Adrenal gland (tissue), 12 donors: ENCODE results near the gene NOXA1. TPM values are rescaled to one million over a fixed set of nuclear protein-coding genes. Genes with fewer than 3 reads are reported as not detected.

Experiments used
- DNase-seq, 7 donors: peaks; one replicate each; pipeline ENCODE4 v3.0.0-alpha.2; 2019 to 2020
- H3K27ac ChIP-seq, 5 donors: fragments of 200-600 bp; sonication (generic) in 4 of 5; 1 replicate in 3 of 5; 2 replicates in 2 of 5; pipeline versions ENCODE4 v1.5.1 to v1.8.0; 2016 to 2020; ENCODE audit warnings: mild to moderate bottlenecking in 1 of 5
- H3K27me3 ChIP-seq: fragments of 200-600 bp; 2 replicates; pipeline ENCODE4 v1.8.0; 2021
- H3K36me3 ChIP-seq, 2 donors: fragments of 200-600 bp; replicated peaks in 1 of 2; 1 replicate in 1 of 2; 2 replicates in 1 of 2; pipeline versions ENCODE4 v1.5.1 to v1.8.0; 2018 to 2022
- H3K4me1 ChIP-seq, 2 donors: fragments of 200-600 bp; replicated peaks in 1 of 2; 1 replicate in 1 of 2; 2 replicates in 1 of 2; pipeline versions ENCODE4 v1.5.1 to v1.8.0; 2018 to 2021
- H3K4me3 ChIP-seq, 4 donors: fragments of 200-600 bp; sonication (generic) in 3 of 4; one replicate each; pipeline ENCODE4 v1.5.1; 2016 to 2018
- H3K9me3 ChIP-seq, 3 donors: fragments of 200-600 bp; sonication (generic) in 1 of 3; replicated peaks in 1 of 3; 1 replicate in 2 of 3; 2 replicates in 1 of 3; pipeline versions ENCODE4 v1.5.1 to v1.8.0; 2016 to 2021
- CTCF ChIP-seq, 6 experiments: fragments of 450-650 bp in 4 of 6; fragments of 200-600 bp in 2 of 6; sonication (generic) in 1 of 6; IDR thresholded peaks; 1 replicate in 5 of 6; 2 replicates in 1 of 6; pipeline versions ENCODE4 v1.5.1 to v1.8.0; 2016 to 2021; ENCODE audit warnings: antibody characterized with exemption in 6 of 6, mild to moderate bottlenecking in 2 of 6, moderate library complexity in 1 of 6
- POLR2A ChIP-seq, 2 donors: fragments of 450-650 bp; IDR thresholded peaks; one replicate each; pipeline ENCODE4 v1.6.1; 2017; ENCODE audit warnings: antibody characterized with exemption in 2 of 2, mild to moderate bottlenecking in 2 of 2, moderate library complexity in 1 of 2
- WGBS, 4 donors: extraction: QIAGEN DNeasy Blood & Tissue Kit in 2 of 4; methylation state at CpG; one replicate each; pipeline versions ENCODE4 v1.1.5 to v1.1.7; 2013 to 2017; 5-methylcytosine and 5-hydroxymethylcytosine counted together
- intact Hi-C, 2 donors: fragments of 100-400 bp; cut with DNase I; formaldehyde crosslinking; loops; one replicate each; pipeline versions ENCODE4 v1.14.1 to v1.15.0; 2022 to 2023
- polyA plus RNA-seq, 3 donors: library from polyadenylated mRNA; stranded (reverse); fragments of 200-250 nt in 2 of 3; fragments of 350-450 nt in 1 of 3; fragmentation: Illumina TruSeq in 1 of 3; extraction: RNeasy Lipid Tissue Mini Kit (QIAGEN cat#74804) in 1 of 3; gene quantifications; one replicate each; pipeline ENCODE4 v1.2.3, GENCODE V29; 2013 to 2014
- total RNA-seq, 9 donors: library from RNA; depleted of rRNA in 4 of 9; stranded (reverse); fragments of >200 nt in 4 of 9; fragments of 120-200 nt in 1 of 9; fragmentation: NEBNext Ultra II Directional in 1 of 9; extraction: Animal tissue kit (Norgen Biotek cat#: 25700) in 1 of 9; gene quantifications; one replicate each; pipeline versions ENCODE4 v1.1.0 to v1.2.4, GENCODE V29; 2013 to 2023
- donor health status: healthy with polysubstance abuse.
- donor health status: Bipolar disorder and iron deficiency.
- donor health status: DM: yes; HTN: yes; CAD: no.
- donor health status: DM: no; HTN: no; CAD: no.
- donor health status: DM: no; HTN: no; CAD: no.
- donor health status: DM: yes; HTN: yes; CAD: no.

NOXA1 gene
- total and polyA plus RNA-seq, 12 donors = 2.9 to 50.7 (median 9.4) TPM; not detected in 1

- no peak overlapping the region for H3K4me3 ChIP-seq
- DNase-seq = no peak
- no peaks in the 10 kb centered on the region for H3K27me3 ChIP-seq
- WGBS, 4 donors = 60 to 95% (median 94%) methylated on average over 1 to 16 of the region's 16 CpGs
- peaks cover 0 to 11% of the 10 kb centered on the region in 2 donors for H3K4me1 ChIP-seq
- H3K36me3 ChIP-seq = no peaks in the 10 kb centered on the region
- H3K27ac ChIP-seq = no peak overlapping the region
- intact Hi-C loops = no loop called here
- no peaks in the 10 kb centered on the region for H3K9me3 ChIP-seq
- TF ChIP-seq CTCF (IDR thresholded peaks at IDR 0.05) = no peak
- no peak for TF ChIP-seq POLR2A (IDR thresholded peaks at IDR 0.05)
Measured at GRCh38 chr9:137467161-137467581, 44.0 kb downstream of the NOXA1 start.

- H3K4me3 ChIP-seq = no peak overlapping the region
- peaks cover 0 to 11% of the 10 kb centered on the region in 2 donors for H3K4me1 ChIP-seq
- H3K36me3 ChIP-seq = no peaks in the 10 kb centered on the region
- 96 to 99% (median 98%) methylated on average over 4 to 7 of the region's 7 CpGs for WGBS, 4 donors
- H3K27ac ChIP-seq = no peak overlapping the region
- intact Hi-C loops = no loop called here
- DNase-seq = peak in 1 of 7 donors; percentile 14
- H3K9me3 ChIP-seq = no peaks in the 10 kb centered on the region
- TF ChIP-seq CTCF (IDR thresholded peaks at IDR 0.05) = no peak
- no peaks in the 10 kb centered on the region for H3K27me3 ChIP-seq
Measured at GRCh38 chr9:137467896-137468295, 44.7 kb downstream of the NOXA1 start.

GRCh38 chr9:137470785-137471184 is 47.6 kb downstream of the NOXA1 start:
- intact Hi-C loops = no loop called here
- TF ChIP-seq POLR2A (IDR thresholded peaks at IDR 0.05) (no peak), CTCF (IDR thresholded peaks at IDR 0.05) (no peak)
- H3K36me3 ChIP-seq = no peaks in the 10 kb centered on the region
- H3K9me3 ChIP-seq = peaks cover 0 to 4% (median 0%) of the 10 kb centered on the region in 3 donors
- peaks cover 0 to 3% of the 10 kb centered on the region in 2 donors for H3K4me1 ChIP-seq
- no peak overlapping the region for H3K27ac ChIP-seq
- no peak for DNase-seq
- WGBS, 4 donors = 70 to 81% (median 77%) methylated on average over 7 of the region's 7 CpGs
- H3K27me3 ChIP-seq = no peaks in the 10 kb centered on the region
- H3K4me3 ChIP-seq = no peak overlapping the region

- Histone ChIP-seq H3K36me3 (no peaks in the 10 kb centered on the region), H3K4me1 (no peaks in the 10 kb centered on the region), H3K27ac (no peak overlapping the region), H3K27me3 (no peaks in the 10 kb centered on the region), H3K9me3 (peaks cover 0 to 5% (median 0%) of the 10 kb centered on the region in 3 donors), H3K4me3 (no peak overlapping the region)
- intact Hi-C loops = no loop called here
- DNase-seq = no peak
- 95 to 97% (median 96%) methylated on average over 18 of the region's 18 CpGs for WGBS, 4 donors
- TF ChIP-seq POLR2A (IDR thresholded peaks at IDR 0.05) = no peak
Measured at GRCh38 chr9:137474271-137474670, 51.1 kb downstream of the NOXA1 start.

GRCh38 chr9:137475666-137476065 is 52.5 kb downstream of the NOXA1 start:
- TF ChIP-seq CTCF (IDR thresholded peaks at IDR 0.05) = no peak
- no peak for TF ChIP-seq POLR2A (IDR thresholded peaks at IDR 0.05)
- no peak overlapping the region for H3K27ac ChIP-seq
- no peak overlapping the region for H3K4me3 ChIP-seq
- H3K36me3 ChIP-seq = no peaks in the 10 kb centered on the region
- no peaks in the 10 kb centered on the region for H3K4me1 ChIP-seq
- intact Hi-C loops = no loop called here
- no peak for DNase-seq
- no peaks in the 10 kb centered on the region for H3K27me3 ChIP-seq
- 85 to 88% (median 85%) methylated on average over 3 of the region's 3 CpGs for WGBS, 4 donors
- peaks cover 0 to 5% (median 0%) of the 10 kb centered on the region in 3 donors for H3K9me3 ChIP-seq
